Measurements from ENCODE around the gene PAWR. TPM values are rescaled to one million over a fixed set of nuclear protein-coding genes. Genes with fewer than 3 reads are reported as not detected.
A peak's percentile ranks its signal among the peaks of the same experiment; 100 is the strongest.
"Not testable (repeated sequence)": the region's sequence is repeated elsewhere in the genome, so short reads cannot be mapped to it uniquely, and the experiment has no call there.

Gene PAWR
- polyA plus RNA-seq, 1 experiment = 10.5 TPM

DNA sequence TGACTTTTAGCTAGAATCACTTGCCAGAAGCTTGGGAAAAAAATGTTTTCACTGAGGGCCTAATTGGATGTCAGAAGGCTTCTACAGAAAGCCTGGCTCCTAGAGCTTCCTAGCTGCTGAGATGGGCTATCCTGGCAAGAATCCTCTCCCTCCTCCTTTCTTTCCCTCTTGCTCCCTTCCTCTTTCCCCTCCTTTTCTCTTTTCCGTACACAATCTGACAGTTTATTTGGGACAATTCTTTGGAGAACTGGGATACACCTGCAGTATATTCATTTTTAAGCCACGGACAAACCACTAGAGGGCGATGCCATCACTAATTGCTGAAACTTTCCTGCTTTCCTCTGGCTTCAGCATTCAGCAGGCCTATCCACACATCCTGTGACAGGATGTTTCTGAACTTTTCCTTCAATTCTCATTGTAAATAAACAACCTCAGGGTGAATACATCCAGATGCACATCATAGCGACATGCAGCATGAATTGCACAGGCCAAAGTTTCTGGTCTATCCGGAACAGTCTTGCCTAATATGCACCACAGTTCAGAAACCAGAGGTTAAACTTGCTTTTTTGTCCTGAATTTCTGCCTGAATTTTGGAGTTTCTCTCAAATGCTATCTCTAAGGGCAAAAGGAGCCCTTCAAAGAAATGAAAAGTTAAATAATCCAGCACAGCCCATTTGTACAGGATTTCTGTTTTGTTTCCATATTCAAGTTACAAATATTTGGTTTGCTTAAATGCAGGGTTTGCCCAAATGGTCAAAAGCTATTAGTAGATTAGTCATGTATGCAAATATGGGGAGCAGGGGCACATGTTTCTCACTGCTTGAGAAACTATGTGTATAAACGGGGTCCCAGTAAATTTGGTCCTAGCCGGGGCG is 142.8 kb downstream of the PAWR start:
- ChIA-PET POLR2A (interaction anchor here (0.9 to 1.7 kb wide), 3 partner anchors 124 to 128 kb away, joined by 3 to 7 read pairs (median 4); no protein-coding TSS in a partner anchor), CTCF (interaction anchor here (0.7 to 2.2 kb wide), 21 partner anchors 10 to 722 kb away, joined by 3 to 27 read pairs (median 4); no protein-coding TSS in a partner anchor)
- Histone ChIP-seq H3K36me3 (ENCODE audit: control insufficient read depth, insufficient read depth, low read length) (0 out of 2 replicates have a peak, but pooled peaks cover 1% of the 10 kb centered on the region), H3K27me3 (ENCODE audit: control insufficient read depth, insufficient read depth, low read length) (no peaks in the 10 kb centered on the region), H3K4me3 (ENCODE audit: low read depth, low read length) (no peak overlapping the region)
- TF ChIP-seq, protein P1, sequence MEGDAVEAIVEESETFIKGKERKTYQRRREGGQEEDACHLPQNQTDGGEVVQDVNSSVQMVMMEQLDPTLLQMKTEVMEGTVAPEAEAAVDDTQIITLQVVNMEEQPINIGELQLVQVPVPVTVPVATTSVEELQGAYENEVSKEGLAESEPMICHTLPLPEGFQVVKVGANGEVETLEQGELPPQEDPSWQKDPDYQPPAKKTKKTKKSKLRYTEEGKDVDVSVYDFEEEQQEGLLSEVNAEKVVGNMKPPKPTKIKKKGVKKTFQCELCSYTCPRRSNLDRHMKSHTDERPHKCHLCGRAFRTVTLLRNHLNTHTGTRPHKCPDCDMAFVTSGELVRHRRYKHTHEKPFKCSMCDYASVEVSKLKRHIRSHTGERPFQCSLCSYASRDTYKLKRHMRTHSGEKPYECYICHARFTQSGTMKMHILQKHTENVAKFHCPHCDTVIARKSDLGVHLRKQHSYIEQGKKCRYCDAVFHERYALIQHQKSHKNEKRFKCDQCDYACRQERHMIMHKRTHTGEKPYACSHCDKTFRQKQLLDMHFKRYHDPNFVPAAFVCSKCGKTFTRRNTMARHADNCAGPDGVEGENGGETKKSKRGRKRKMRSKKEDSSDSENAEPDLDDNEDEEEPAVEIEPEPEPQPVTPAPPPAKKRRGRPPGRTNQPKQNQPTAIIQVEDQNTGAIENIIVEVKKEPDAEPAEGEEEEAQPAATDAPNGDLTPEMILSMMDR (IDR thresholded peaks at IDR 0.05; ENCODE audit: insufficient read depth, low read depth, low read length) = peak; percentile 71
- peak; percentile 37 for DNase-seq (ENCODE audit: low read depth)

DNA sequence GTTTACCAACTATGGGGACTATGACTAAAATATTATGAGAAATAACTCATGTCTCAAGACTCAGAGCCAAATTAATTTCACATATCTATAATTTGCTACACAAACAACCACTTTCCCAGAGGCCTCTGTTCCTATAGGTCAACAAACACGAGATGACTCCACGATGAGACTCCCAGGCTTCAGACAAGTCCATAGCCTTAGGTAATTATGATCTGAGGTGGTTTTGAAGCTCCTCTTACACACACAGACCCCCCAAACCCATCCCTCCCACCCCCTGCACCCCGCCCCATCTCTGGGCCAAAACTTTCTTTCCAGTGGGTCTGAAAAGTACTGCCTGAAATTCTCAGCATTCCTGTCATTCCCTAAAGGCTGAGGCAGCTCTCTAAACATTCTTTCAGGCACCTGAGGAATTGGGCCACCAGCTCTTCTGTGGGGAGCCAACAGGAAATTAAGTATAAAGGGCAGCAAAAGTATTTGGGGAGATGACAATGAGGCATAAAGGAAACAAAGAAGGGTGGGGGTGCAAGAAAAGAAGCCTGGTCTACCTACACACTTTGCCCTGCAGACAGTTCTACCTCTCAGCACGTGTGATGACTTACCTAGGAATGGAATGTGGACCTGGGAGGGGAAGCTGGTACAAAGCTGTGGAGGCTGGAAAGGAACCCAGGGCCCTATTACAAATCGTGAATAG is 143.6 kb downstream of the PAWR start:
- DNase-seq (ENCODE audit: low read depth) = peak; percentile 52
- 0 out of 2 replicates have a peak, but pooled peaks cover under 1% of the 10 kb centered on the region for H3K36me3 ChIP-seq (ENCODE audit: control insufficient read depth, insufficient read depth, low read length)
- CTCF ChIA-PET = interaction anchor here (0.5 to 2.2 kb wide), 21 partner anchors 10 to 723 kb away, joined by 3 to 27 read pairs (median 4); no protein-coding TSS in a partner anchor
- H3K4me3 ChIP-seq (ENCODE audit: low read depth, low read length) = no peak overlapping the region
- POLR2A ChIA-PET = interaction anchor here (0.9 to 1.7 kb wide), 3 partner anchors 123 to 127 kb away, joined by 3 to 7 read pairs (median 4); no protein-coding TSS in a partner anchor
- no peaks in the 10 kb centered on the region for H3K27me3 ChIP-seq (ENCODE audit: control insufficient read depth, insufficient read depth, low read length)
- TF ChIP-seq, protein P1 (IDR thresholded peaks at IDR 0.05; ENCODE audit: insufficient read depth, low read depth, low read length) = no peak

DNA sequence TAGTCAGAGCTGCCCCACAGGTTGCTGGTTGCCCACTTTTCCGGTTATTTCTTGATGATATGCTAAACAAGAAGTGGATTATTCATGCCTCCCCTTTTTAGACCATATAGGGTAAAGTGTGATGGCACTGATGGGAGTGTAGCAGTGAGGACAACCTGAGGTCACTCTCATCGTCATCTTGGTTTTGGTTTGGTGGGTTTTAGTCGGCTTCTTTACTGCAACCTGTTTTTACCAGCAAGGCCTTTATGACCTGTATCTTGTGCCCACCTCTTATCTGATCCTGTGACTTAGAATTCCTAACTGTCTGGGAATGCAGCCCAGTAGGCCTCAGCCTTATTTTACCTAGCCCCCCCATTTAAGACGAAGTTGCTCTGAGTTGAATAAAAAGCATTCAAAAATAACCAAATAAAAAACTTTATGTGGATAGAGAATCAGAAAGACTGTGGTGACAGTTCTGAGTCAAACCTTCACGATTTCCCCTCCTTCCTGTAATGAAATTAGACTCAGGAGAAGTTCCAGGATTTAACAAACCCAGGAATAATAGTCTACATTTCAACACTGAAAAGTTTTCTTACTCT is 144.2 kb downstream of the PAWR start:
- Histone ChIP-seq H3K27me3 (ENCODE audit: control insufficient read depth, insufficient read depth, low read length) (no peaks in the 10 kb centered on the region), H3K4me3 (ENCODE audit: low read depth, low read length) (no peak overlapping the region), H3K36me3 (ENCODE audit: control insufficient read depth, insufficient read depth, low read length) (no peaks in the 10 kb centered on the region)
- DNase-seq (ENCODE audit: low read depth) = peak; percentile 74
- TF ChIP-seq, protein P1 (IDR thresholded peaks at IDR 0.05; ENCODE audit: insufficient read depth, low read depth, low read length) = no peak
- POLR2A ChIA-PET = interaction anchor here (1.4 kb wide), 1 partner anchor 124 kb away, joined by 7 read pairs; no protein-coding TSS in a partner anchor
- CTCF ChIA-PET = interaction anchor here (0.5 to 2.2 kb wide), 12 partner anchors 10 to 723 kb away, joined by 3 to 27 read pairs (median 4); no protein-coding TSS in a partner anchor

DNA sequence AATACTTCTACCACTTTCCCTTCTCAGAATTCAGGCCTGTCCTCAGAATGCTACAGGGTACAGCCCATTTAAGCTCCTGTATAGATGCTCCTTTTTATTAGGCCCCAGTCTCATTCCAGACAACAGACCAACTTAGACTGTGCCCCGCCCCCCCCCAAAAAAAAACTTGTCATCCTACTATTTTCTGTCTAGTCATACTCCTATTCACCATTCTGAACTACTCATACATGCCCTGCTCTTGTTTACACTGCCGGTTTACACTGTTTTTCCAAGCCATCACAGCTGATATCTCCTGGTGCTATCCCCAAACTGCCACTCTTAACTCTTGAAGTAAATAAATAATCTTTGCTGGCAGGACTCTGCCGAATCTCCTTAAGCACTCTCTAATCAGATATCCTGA is 146.3 kb downstream of the PAWR start:
- POLR2A ChIA-PET; DNase-seq (ENCODE audit: low read depth); CTCF ChIA-PET; H3K27me3 ChIP-seq (ENCODE audit: control insufficient read depth, insufficient read depth, low read length); H3K36me3 ChIP-seq (ENCODE audit: control insufficient read depth, insufficient read depth, low read length); H3K4me3 ChIP-seq (ENCODE audit: low read depth, low read length): not testable (repeated sequence)

DNA sequence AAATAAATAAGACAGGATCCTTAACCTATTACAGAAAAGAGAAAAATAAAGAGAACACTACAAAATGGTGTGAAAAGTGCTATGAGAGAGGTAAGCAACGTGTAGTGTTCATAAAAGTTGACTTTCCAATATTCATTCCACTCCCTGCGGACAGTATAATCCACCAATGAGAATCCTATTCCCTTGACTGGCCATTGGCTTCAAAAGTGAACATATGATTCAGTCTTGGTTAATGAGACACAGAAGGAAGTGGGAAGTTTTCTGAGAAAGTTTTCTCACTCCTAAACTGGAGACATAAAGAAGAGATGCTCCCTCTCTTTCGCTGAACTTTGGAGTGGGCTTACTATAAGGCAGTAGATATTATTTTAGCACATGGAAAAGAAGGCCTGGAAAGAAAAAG is 153.1 kb downstream of the PAWR start:
- POLR2A ChIA-PET = no interaction called here

More for the DNA sequence above, 153.1 kb downstream of the PAWR start:
- TF ChIP-seq, protein P1 (IDR thresholded peaks at IDR 0.05; ENCODE audit: insufficient read depth, low read depth, low read length) = no peak
- Histone ChIP-seq H3K4me3 (ENCODE audit: low read depth, low read length) (no peak overlapping the region), H3K27me3 (ENCODE audit: control insufficient read depth, insufficient read depth, low read length) (no peaks in the 10 kb centered on the region), H3K36me3 (ENCODE audit: control insufficient read depth, insufficient read depth, low read length) (no peaks in the 10 kb centered on the region)
- CTCF ChIA-PET = interaction anchor here (1.4 kb wide), 1 partner anchor 10 kb away, joined by 4 read pairs; no protein-coding TSS in a partner anchor
- DNase-seq (ENCODE audit: low read depth) = no peak

All from BJ (cell line).